Measurements from ENCODE around the gene VCAN. TPM values are rescaled to one million over a fixed set of nuclear protein-coding genes. Genes with fewer than 3 reads are reported as not detected.

Gene VCAN
- total RNA-seq, 2 donors from 2014 or later: 9.8 to 27.2 TPM

GRCh38 chr5:83450183-83450966 is 21.2 kb upstream of the VCAN start:
- no peaks in the 10 kb centered on the region for H3K4me1 ChIP-seq
- H3K4me3 ChIP-seq: no peak overlapping the region

GRCh38 chr5:83450967-83451248 is 20.6 kb upstream of the VCAN start:
- H3K36me3 ChIP-seq: no peaks in the 10 kb centered on the region
- H3K9ac ChIP-seq (ENCODE audit: low read depth in 2 of 2, low read length in 2 of 2): no peak overlapping the region
- no peak overlapping the region for H3K27ac ChIP-seq
- no peak for TF ChIP-seq CTCF (IDR thresholded peaks at IDR 0.05)
- H3K27me3 ChIP-seq: no peaks in the 10 kb centered on the region
- no peaks in the 10 kb centered on the region for H3K9me3 ChIP-seq
- DNase-seq: no peak
- no peaks in the 10 kb centered on the region for H3K4me1 ChIP-seq
- intact Hi-C loops (cut with DNase I): no loop called here
- no peak overlapping the region for H3K4me3 ChIP-seq

More at GRCh38 chr5:83450183-83450966, 21.2 kb upstream of the VCAN start:
- Histone ChIP-seq H3K9ac (ENCODE audit: low read depth in 2 of 2, low read length in 2 of 2) (no peak overlapping the region), H3K36me3 (no peaks in the 10 kb centered on the region), H3K27ac (no peak overlapping the region), H3K27me3 (no peaks in the 10 kb centered on the region), H3K9me3 (no peaks in the 10 kb centered on the region)
- no peak for TF ChIP-seq CTCF (IDR thresholded peaks at IDR 0.05)
- DNase-seq: no peak
- intact Hi-C loops (cut with DNase I): no loop called here

GRCh38 chr5:83451955-83452354 is 19.6 kb upstream of the VCAN start:
- Histone ChIP-seq H3K27ac (no peak overlapping the region), H3K4me3 (no peak overlapping the region), H3K27me3 (no peaks in the 10 kb centered on the region), H3K9ac (ENCODE audit: low read depth in 2 of 2, low read length in 2 of 2) (no peak overlapping the region), H3K9me3 (no peaks in the 10 kb centered on the region), H3K4me1 (no peaks in the 10 kb centered on the region), H3K36me3 (no peaks in the 10 kb centered on the region)
- DNase-seq: no peak
- no peak for TF ChIP-seq CTCF (IDR thresholded peaks at IDR 0.05)
- intact Hi-C loops (cut with DNase I): no loop called here

GRCh38 chr5:83453937-83454336 is 17.6 kb upstream of the VCAN start:
- Histone ChIP-seq H3K27ac (no peak overlapping the region), H3K4me3 (no peak overlapping the region), H3K9me3 (no peaks in the 10 kb centered on the region), H3K27me3 (no peaks in the 10 kb centered on the region), H3K4me1 (no peaks in the 10 kb centered on the region), H3K36me3 (no peaks in the 10 kb centered on the region), H3K9ac (ENCODE audit: low read depth in 2 of 2, low read length in 2 of 2) (no peak overlapping the region)
- intact Hi-C loops (cut with DNase I): no loop called here
- no peak for DNase-seq
- no peak for TF ChIP-seq CTCF (IDR thresholded peaks at IDR 0.05)

GRCh38 chr5:83464261-83464660 is 7.3 kb upstream of the VCAN start:
- no peaks in the 10 kb centered on the region for H3K27me3 ChIP-seq
- no peak for TF ChIP-seq CTCF (IDR thresholded peaks at IDR 0.05)
- H3K9ac ChIP-seq (ENCODE audit: low read depth in 2 of 2, low read length in 2 of 2): no peak overlapping the region
- no peaks in the 10 kb centered on the region for H3K4me1 ChIP-seq
- H3K36me3 ChIP-seq: no peaks in the 10 kb centered on the region
- H3K4me3 ChIP-seq: no peak overlapping the region
- intact Hi-C loops (cut with DNase I): no loop called here
- no peaks in the 10 kb centered on the region for H3K9me3 ChIP-seq
- no peak overlapping the region for H3K27ac ChIP-seq
- no peak for DNase-seq

Measured in colonic mucosa (tissue), 4 donors.